Activated CD8-positive, alpha-beta memory T cell treated with anti-CD3 and anti-CD28 coated beads, Interleukin-2, amount 50 U/mL, for 4 hours (primary cell): ENCODE measurements around the gene CAMSAP3.
A peak's percentile ranks its signal among the peaks of the same experiment; 100 is the strongest.

ENCODE experiments used
- DNase-seq: peaks from one replicate; pipeline ENCODE4 v3.0.0-alpha.2; 2020

CAMSAP3 gene, protein sequence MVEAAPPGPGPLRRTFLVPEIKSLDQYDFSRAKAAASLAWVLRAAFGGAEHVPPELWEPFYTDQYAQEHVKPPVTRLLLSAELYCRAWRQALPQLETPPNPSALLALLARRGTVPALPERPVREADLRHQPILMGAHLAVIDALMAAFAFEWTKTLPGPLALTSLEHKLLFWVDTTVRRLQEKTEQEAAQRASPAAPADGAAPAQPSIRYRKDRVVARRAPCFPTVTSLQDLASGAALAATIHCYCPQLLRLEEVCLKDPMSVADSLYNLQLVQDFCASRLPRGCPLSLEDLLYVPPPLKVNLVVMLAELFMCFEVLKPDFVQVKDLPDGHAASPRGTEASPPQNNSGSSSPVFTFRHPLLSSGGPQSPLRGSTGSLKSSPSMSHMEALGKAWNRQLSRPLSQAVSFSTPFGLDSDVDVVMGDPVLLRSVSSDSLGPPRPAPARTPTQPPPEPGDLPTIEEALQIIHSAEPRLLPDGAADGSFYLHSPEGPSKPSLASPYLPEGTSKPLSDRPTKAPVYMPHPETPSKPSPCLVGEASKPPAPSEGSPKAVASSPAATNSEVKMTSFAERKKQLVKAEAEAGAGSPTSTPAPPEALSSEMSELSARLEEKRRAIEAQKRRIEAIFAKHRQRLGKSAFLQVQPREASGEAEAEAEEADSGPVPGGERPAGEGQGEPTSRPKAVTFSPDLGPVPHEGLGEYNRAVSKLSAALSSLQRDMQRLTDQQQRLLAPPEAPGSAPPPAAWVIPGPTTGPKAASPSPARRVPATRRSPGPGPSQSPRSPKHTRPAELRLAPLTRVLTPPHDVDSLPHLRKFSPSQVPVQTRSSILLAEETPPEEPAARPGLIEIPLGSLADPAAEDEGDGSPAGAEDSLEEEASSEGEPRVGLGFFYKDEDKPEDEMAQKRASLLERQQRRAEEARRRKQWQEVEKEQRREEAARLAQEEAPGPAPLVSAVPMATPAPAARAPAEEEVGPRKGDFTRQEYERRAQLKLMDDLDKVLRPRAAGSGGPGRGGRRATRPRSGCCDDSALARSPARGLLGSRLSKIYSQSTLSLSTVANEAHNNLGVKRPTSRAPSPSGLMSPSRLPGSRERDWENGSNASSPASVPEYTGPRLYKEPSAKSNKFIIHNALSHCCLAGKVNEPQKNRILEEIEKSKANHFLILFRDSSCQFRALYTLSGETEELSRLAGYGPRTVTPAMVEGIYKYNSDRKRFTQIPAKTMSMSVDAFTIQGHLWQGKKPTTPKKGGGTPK

DNA sequence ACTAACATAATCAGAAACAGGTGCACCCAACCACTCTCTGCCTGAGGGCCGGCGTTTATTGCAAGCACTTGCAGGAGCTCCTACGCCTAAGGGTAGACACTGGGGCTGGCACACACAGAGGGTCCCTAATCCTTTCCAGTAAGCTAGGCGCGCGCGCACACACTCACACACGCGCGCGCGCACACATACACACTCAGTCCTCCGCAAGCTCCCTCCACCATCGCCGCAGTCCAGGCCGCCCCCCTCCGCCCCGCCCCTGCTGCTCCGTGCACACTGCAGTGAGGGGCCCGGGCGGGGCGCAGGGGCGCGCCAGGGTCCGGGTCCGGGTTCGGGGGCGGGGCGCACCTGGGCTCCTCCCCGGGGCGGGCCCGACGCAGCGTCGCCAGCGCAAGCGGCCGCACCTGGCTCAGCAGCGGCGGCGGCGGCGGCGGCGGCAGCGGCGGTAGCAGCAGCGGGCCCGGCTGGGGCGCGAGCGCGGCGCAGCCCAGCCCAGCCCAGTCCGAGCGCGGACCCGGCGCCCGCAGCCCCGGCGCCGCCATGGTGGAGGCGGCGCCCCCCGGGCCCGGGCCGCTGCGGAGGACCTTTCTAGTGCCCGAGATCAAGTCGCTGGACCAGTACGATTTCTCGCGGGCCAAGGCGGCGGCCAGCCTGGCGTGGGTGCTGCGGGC, at the start of gene CAMSAP3:
TSS of gene CAMSAP3 (plus strand) at position 398 of the 668 bp plus-strand sequence. CDS start at position 538, 140 bp downstream.
- peak; percentile 51 for DNase-seq

DNA sequence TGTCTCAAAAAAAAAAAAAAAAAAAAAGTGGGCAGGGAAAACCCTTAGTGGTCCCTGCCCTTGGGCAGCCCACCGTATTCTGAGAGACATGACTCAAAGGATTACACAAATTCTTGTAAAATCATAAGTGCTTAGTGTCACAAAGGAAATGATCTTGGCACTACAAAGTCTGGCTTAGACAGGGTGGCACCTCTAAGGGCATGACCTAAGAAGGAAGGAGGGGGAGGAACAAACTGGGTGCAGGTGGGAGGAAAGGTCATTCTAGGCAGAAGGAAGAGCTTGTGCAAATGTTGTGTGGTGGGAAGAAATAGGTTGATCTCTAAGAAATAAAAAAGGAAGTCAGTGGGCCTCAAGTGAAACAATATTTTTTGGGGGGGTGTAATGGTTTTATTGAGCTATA, 49.8 kb upstream of the CAMSAP3 start:
- no peak for DNase-seq

DNA sequence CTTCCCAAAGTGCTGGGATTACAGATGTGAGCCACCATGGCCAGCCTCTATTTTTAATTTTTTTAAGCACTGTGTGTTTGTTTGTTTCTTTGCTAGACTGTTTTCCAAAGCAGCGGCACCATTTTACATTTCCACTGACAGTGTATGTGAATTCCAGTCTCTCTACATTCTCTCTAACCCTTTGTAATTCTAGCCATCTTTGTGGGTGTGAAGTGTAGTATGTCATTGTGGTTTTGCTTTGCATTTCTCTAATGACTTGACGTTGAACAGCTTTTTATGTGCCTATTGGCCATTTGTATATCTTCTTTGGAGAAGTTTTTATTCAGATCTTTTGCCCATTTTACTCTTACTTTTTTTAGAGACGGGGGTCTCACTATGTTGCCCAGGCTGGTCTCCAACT, 48.5 kb upstream of the CAMSAP3 start:
- no peak for DNase-seq

DNA sequence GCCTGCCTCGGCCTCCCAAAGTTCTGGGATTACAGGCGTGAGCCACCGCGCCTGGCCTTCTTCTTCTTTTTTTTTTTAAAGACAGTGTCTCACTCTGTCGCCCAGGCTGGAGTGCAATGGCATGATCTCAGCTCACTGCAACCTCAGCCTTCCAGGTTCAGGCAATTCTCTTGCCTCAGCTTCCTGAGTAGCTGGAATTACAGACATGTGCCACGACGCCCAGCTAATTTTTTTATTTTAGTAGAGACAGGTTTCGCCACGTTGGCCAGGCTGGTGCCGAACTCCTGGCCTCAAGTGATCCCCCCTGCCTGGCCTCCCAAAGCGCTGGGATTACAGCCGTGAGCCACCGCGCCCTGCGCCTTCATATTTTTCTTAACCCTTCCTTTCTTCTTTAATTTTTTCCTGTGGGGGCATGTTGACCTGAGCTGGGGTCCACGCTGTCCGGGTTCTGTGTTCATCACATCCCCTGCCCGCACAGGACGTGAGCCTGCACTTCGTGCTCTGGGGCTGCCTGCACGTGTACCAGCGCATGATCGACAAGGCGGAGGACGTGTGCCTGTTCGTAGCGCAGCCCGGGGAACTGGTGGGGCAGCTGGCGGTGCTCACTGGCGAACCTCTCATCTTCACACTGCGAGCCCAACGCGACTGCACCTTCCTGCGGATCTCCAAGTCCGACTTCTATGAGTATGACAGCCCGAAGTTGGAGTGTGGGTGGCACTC, 46.1 kb upstream of the CAMSAP3 start:
- DNase-seq: no peak

DNA sequence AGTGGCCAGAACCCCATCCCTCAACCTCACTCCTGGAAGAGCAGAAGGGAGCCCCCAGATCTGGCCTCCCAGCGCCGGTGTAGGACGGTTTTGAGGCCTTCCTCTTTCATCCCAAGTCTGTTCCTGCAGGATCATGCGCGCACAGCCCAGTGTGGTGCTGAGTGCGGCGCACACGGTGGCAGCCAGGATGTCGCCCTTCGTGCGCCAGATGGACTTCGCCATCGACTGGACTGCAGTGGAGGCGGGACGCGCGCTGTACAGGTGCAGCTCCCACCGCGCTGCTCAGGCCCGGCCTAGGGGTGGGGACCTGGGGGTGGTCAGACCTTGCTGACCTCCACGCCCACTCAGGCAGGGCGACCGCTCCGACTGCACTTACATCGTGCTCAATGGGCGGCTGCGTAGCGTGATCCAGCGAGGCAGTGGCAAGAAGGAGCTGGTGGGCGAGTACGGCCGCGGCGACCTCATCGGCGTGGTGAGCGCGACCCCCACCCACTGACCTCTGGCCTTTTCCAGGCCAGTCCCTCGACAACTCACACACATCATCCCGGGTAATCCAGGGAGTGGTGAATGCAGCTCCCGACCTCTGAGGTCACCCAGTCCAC, 45.4 kb upstream of the CAMSAP3 start:
- no peak for DNase-seq

DNA sequence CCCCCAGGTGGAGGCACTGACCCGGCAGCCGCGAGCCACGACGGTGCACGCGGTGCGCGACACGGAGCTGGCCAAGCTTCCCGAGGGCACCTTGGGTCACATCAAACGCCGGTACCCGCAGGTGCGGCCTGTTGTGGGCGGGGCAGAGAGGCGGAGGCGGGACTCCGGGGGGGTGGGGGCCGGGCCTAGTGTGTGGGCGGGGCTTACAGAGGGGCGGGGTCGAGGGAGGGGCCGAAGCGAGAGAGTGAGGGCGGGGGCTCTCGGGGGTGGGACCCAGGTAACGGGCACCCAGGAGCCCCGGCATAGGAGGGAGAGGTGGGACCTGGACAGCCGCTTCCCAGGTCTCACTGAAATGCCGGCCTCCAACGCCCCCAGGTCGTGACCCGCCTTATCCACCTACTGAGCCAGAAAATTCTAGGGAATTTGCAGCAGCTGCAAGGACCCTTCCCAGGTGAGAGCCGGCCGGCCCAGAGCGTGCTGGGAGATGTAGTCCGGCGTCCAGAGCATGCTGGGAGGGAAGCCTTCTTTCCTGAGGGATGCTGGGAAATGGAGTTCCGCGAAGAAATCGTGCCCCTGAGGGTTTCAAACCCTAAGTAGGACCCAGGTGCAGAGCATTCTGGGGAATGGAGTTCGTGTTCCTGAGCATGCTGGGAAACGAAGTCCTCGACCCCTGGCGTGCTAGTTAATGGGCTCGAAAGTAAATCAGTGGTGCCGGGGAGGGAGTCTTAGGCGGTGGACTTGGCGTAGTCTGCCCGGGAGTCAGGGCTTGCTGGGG, 44.5 kb upstream of the CAMSAP3 start:
- DNase-seq: no peak

DNA sequence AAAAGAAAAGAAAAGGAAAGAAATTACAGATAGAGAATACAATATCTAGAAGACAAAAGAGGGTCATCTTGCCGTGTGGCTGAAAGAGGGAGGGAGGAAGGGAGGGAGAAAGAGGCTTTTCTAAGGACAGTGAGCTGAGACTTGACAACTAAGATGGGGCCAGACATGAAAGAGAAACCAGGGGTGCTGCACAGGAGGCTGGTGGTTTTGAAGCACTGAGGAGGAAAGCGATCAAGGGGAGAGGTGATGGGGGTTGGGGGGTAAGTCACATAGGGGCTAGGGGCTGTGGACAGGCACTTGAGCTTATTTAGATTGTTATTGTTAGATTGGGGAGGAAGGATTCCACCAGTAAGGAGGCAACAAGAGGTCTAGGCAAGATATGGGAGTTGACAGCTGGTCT, 42.9 kb upstream of the CAMSAP3 start:
- no peak for DNase-seq

DNA sequence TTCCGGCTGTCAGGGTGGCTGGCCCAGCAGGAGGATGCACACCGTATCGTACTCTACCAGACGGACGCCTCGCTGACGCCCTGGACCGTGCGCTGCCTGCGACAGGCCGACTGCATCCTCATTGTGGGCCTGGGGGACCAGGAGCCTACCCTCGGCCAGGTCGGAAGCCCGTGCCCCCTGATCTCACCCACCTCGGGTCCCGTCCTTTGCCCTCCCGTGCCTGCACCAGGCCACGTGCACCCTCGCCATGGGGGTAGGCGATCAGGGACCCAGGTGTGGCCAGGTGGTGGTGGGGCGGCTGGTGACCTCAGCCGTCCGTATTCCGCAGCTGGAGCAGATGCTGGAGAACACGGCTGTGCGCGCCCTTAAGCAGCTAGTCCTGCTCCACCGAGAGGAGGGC, 41.1 kb upstream of the CAMSAP3 start:
- DNase-seq: no peak

DNA sequence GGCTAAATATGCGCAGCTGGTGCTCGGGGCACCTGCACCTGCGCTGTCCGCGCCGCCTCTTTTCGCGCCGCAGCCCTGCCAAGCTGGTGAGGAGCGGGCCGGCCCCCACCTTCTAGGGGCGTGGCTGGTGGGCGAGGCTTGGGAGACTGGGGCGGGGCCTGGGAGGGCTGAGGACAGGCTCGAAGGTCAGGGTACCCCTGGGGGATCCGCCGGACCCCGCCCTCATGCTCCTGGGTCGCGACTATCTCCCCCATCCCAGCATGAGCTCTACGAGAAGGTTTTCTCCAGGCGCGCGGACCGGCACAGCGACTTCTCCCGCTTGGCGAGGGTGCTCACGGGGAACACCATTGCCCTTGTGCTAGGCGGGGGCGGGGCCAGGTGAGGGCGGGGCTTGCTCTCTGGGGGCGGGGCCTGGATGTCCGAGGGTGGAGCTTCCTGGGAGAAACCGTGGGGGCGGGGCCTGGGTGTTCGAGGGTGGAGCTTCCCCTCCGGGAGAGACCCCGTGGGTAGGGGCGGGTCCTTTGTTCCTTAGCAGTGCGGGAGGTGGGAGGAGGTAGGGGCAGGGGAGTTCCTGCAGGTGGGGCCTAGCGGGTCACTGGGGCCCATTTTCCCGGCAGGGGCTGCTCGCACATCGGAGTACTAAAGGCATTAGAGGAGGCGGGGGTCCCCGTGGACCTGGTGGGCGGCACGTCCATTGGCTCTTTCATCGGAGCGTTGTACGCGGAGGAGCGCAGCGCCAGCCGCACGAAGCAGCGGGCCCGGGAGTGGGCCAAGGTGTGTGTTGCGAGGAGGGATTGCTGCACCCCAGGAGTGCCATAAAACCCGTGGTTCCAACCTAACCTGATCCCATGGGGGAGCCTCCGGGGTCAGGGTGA, 40.4 kb upstream of the CAMSAP3 start:
- no peak for DNase-seq

DNA sequence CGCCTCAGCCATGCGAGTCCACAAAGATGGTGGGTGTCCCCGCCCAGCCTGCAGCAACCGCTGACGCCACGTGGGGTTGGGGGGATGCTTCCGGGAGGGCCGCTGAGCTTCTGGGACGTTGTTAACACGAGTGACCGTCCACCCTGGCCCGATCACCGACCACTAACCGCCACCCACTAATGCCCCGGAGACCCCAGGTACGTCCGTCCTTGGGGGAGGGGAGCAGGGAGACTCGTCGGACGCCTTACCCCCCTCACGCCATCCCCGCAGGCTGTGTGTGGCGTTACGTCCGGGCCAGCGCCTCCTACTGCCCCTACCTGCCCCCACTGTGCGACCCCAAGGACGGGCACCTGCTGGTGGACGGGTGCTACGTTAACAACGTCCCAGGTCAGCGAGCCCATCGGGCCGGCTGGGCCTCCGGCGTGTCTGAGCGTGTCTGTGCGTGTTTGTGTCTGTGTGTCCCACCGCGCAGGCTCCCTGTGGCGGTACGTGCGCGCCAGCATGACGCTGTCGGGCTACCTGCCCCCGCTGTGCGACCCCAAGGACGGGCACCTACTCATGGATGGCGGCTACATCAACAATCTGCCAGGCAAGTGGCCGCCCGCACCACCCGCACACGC, 38.9 kb upstream of the CAMSAP3 start:
- no peak for DNase-seq

DNA sequence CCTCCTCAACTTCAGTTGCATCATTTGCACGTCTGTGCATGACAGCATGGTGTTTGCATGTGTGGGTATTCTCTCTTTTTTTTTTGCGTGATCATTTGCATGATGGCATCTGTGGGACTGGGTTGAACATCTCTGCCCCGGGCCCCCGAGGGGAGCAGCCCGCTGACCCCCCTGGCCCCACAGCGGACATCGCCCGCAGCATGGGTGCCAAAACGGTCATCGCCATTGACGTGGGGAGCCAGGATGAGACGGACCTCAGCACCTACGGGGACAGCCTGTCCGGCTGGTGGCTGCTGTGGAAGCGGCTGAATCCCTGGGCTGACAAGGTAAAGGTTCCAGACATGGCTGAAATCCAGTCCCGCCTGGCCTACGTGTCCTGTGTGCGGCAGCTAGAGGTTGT, 37.0 kb upstream of the CAMSAP3 start:
- DNase-seq: no peak

DNA sequence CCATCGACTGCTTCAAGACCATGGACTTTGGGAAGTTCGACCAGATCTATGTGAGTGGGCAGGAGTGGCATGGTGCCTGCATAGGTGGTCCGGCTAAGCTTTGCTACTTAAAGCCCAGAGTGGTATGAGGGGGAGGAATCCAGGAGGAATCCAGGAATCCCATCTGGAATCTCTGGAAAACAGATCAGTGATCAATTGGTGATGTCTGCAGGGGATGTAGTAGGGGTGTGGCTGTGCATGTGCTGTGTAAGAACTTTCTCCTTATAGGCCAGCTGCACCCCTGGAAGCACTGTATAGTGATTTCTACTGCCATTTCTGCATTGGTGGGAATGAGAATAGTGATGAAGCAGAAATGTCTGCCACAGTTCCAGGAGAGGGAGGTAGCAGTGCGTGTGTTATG, 36.6 kb upstream of the CAMSAP3 start:
- DNase-seq: no peak

DNA sequence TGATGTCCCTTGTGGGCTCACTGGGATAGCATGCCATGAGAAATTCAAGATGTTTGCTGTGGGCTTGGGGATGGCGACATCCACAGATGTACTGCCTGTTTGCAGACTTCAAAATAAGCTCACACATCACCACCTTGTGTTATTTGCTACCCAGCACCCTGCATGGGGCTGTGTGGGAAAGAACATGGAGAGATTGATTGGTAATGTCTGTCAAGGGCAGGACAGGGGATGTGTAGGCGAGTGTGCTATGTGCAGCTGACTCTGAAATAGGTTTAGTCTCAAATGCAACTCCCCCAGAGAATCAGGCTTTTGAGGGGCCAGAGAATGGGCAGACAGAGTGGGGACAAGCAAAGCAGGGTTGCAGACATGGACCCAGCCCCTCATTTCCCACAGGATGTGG, 35.4 kb upstream of the CAMSAP3 start:
- DNase-seq: no peak

DNA sequence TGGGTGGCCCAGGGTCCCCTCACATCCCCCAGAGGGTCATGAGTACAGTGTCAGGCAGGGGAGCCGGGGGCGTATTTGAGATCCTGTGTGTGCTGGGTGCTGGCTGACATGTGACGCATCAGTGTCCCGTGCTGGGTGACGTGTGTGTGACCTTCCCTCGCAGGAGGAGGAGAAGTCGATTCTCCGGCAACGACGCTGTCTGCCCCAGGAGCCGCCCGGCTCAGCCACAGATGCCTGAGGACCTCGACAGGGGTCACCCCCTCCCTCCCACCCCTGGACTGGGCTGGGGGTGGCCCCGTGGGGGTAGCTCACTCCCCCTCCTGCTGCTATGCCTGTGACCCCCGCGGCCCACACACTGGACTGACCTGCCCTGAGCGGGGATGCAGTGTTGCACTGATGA, 34.3 kb upstream of the CAMSAP3 start:
- DNase-seq: no peak

DNA sequence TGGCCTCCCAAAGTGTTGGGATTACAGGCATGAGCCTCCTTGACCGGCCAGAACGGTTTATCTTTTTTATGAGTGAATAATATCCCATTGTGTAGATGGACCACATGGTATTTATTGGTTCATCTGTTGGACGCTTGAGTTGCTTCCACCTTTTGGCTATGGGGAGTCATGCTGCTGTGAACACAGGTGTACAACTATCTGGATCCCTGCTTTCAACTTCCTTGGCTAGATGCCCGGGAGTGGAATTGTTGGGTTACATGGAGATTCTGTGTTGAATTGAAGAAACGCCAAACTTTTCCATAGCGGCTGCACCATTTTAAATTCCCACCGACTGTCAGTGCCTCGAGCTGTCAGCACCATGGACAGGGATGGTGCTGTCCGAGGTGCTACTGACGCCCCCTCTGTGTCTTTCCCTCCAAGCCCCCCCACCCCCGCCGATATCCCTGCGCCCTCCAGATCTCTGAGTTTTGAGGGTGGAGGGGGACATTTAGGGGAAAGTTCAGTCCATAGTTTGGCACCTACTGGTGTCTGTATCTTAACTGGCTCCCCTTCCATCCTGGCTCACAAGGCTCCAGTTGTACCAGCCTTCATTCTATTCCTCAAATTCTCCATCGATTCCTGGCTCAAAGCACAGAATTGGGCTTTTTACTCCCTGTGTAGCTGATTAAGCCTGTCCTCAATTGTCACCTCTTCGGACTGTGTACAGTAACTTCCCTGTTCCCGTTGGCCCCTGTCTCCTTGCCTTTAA, 32.8 kb upstream of the CAMSAP3 start:
- DNase-seq: no peak

DNA sequence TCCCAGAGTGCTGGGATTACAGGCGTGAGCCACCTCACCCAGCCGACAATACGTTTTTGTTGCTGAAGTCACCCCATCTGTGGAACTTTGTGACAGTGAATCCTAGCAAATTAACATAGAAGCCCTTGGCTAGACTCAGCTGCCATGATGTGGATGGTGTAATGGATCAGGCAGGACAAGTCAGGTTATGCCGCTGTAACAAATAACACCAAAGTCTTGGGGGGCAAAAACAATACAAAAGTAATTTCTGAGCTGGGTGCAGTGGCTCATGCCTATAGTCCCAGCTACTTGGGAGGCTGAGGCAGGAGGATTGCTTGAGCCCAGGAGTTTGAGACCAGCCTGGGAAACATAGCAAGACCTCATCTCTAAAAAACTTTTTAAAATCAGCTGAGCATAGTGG, 30.8 kb upstream of the CAMSAP3 start:
- DNase-seq: no peak

DNA sequence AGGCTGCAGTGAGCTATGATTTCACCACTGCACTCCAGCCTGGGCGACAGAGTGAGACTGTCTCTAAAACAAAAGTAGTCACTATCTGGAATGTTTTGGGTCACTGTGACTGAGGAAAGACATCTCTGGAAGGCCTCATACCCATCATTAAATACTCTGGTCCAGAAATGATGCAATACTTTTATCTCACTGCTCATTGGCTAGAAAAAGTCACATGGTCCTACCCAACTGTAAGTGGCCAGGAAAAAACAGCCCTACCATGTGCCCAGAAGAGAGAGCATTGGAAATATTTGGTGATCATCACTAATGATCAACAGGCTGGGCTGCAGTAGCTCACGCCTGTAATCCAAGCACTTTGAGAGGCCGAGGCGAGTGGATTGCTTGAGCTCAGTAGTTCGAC, 30.3 kb upstream of the CAMSAP3 start:
- no peak for DNase-seq

DNA sequence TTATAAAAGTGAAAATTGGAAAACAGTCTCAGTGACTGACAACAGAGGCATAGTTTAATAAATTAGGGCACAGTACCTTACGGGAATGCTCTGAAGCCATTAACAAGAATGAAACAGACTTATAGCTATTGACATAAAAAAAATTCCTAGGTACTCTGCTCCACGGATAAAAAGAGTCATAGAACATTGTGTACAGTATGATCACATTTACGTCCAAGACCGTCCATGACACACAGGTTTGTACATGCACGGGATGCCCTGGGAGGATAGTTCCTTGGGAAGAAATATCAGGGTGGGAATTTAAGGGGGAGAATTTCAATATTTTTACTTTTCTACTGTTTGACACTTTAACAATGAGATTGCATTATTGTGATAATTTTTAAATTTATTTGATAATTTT, 24.9 kb upstream of the CAMSAP3 start:
- DNase-seq: no peak
